GM18867 (cell line): ENCODE data around the gene MAPK8.

Experiments used
- ATAC-seq: cut with Tn5 transposase; IDR thresholded peaks from one replicate; pipeline ENCODE4 v1.9.1; 2021; ENCODE audit warnings: mild to moderate bottlenecking, moderate library complexity; ENCODE audit not compliant: unreplicated experiment

Gene MAPK8

GRCh38 chr10:48291190-48291589 is 15.3 kb upstream of the MAPK8 start:
- no peak for ATAC-seq

GRCh38 chr10:48292616-48293015 is 13.9 kb upstream of the MAPK8 start:
- no peak for ATAC-seq

GRCh38 chr10:48294431-48294830 is 12.0 kb upstream of the MAPK8 start:
- ATAC-seq = no peak

DNA sequence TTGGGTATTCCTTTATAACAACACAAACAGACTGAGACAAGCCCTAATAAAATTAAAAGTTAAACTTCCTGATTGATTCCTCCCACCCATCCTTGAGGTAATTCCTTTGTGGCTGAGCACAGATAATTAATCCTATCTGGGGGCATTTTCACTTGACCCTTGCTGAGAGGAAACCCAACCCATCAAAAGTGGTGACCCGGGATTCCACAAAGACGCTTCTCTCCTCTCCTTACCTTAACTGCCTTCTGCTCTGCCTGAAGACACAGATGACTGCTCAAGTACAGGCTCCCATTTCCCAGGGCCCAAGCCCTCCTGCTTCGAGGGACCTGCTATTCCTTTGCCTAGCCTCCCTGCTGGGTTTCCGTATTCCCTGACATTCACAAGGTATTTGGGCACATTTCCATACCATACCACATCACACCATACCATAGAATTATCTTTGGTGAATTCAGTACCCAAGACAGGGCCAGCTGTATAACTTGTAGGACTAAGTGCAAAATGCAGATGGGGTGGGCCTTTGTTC is 9.8 kb upstream of the MAPK8 start:
- no peak for ATAC-seq

- ATAC-seq = no peak
Measured at GRCh38 chr10:48299066-48299465, 7.4 kb upstream of the MAPK8 start.

DNA sequence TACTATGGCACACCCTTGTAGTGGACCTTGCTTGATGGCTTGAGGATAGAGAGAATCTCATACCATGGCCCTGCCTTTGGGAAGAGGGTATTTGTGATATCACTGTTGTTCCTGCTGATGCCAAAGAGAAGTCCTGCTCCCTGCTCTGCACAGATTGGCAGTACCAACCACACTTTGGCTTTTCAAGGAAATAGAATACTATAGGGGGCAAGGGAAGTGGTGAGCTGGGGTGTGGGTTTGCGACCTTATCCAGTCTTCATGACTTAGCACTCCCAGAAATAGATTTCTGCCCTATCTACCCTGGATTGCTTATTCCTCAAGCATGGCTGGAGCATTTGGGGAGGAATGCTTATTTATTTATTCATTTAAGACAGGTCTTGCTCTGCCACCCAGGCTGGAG is 6.8 kb upstream of the MAPK8 start:
- ATAC-seq = no peak

DNA sequence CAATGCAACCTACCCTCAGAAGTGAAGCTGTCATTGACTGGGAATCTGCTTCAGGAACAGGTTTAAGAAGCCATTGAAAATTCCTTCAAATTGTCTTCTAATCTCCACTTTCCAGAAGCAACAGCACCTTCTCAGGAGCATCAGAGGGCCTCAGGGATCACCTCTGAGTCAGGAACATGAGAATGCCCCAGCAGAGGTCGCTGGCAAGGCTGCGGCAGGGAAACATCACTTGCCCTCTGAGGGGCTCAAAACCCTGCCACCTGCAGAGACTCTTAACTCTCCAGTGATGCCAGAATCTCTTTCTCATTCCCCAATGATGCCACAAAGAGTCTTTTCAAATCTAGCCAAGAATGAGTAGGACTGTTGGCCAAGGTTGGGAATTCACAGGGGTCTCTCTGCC is 5.9 kb upstream of the MAPK8 start:
- no peak for ATAC-seq

GRCh38 chr10:48302515-48303476 is 3.7 kb upstream of the MAPK8 start:
- no peak for ATAC-seq

DNA sequence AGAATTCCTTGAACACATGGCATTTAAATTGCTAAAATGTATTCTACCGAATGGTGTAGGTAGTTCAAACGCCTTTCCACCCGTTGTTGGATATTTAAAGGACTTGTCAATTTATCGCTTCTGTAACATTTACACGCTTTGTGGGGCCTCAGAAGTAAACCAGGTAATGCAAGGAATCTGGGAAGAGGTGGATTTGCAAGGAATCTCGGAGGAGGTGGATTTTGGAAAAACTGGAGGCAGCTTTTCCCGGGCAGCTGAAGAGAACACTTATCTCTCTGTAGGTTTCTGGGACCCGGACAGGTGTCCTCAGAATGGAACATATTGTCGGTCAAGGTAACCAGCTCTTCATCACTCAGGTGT is 592 bp upstream of the MAPK8 start:
- ATAC-seq = no peak

GRCh38 chr10:48306870-48307710 is 613 bp downstream of the MAPK8 start:
- peak; percentile 32 for ATAC-seq

DNA sequence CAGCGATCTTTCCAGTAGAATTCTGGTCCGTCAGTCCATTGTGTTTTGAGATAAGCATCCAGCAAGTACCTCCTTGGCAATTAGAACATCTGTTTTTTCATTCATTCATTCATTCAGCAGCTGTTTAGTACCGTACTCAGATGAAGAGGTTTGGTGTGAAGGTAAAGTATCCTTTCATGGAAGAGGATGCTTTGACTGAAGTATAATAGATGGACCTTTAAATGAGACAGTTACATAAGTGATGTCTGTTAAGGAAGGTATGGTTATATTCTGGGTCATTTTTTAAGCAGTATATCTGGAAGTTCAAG is 1.2 kb downstream of the MAPK8 start:
- ATAC-seq = no peak

- ATAC-seq = no peak
Measured at GRCh38 chr10:48309711-48310226, 3.3 kb downstream of the MAPK8 start.

DNA sequence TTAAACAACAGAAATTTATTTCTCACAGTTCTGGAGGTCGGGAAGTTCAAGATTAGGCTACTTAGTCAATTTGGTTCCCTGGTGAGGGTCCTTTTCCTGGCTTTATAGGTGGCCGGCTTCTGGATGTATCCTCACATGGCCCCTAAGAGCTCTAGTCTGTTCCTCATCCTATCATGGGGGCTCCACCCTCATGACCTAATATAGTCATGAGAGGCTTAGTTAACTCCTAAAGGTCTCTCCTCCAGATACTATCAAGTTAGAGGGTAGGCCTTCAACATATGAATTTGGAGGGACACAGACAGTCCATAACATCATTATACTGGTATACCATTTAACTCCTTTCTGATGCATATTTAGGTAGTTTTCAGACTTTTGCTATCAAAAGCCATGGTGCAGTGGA is 7.6 kb downstream of the MAPK8 start:
- no peak for ATAC-seq

- ATAC-seq = no peak
Measured at GRCh38 chr10:48316236-48316635, 9.8 kb downstream of the MAPK8 start.

GRCh38 chr10:48317321-48317990 is 11.0 kb downstream of the MAPK8 start:
- ATAC-seq = no peak

DNA sequence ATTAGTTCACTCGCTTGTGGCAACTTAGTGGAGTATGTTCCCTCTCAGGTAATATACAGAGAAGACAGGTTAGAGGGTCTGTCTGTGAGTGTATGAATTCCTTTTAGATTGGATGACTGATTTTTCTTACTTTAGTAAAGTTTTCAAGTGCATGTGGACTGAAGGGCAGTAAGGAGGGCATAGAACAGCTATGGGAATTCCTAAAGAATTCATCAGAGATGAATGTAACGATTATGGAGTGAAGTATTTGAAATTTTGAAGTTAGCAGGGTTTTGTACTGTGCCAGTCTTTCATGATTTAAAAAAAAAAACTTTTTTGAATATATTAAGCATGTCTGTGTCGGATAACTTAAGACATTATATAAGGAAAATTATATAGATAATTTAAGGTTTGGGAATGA is 15.5 kb downstream of the MAPK8 start:
- ATAC-seq = no peak

DNA sequence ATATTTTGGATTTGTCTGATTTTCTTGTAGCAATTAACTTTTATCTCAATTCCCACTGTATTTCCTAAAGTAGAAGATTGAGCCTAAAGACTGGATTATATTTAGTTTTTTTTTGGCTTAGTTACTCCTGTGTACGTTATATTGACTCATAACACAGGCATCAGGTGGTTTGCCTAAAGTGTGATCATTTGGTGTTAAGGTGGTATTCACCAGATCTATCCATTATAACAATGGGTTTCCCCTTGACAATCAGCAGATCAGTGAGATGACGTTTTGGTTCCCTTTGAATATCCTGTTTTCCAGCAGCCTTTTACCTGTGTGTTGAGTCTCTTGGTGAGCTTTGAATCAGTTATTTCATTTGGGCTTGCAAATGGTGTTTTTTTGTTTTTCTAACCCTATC is 18.1 kb downstream of the MAPK8 start:
- ATAC-seq = no peak

DNA sequence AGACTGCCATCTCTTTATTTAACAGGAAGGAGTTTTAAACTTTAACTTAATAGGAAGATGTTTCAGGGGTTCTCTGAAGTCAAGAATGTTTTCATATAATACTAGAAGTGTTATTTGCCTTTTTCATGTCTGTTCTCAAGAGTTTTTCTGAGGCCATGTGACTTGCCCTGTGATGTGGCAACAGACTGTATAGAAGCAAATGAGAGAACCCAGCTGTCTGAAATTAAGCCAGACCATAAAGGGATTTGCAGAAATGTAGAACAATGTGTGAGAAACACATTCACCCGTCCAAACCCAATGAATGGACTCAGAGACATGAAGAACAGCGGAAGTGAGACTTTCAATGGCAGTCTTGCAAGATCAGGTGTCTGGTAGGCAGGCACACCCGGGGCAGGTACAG is 23.8 kb downstream of the MAPK8 start:
- ATAC-seq = no peak

GRCh38 chr10:48331436-48331835 is 25.0 kb downstream of the MAPK8 start:
- ATAC-seq = no peak

- ATAC-seq = no peak
Measured at GRCh38 chr10:48332166-48332870, 25.8 kb downstream of the MAPK8 start.

DNA sequence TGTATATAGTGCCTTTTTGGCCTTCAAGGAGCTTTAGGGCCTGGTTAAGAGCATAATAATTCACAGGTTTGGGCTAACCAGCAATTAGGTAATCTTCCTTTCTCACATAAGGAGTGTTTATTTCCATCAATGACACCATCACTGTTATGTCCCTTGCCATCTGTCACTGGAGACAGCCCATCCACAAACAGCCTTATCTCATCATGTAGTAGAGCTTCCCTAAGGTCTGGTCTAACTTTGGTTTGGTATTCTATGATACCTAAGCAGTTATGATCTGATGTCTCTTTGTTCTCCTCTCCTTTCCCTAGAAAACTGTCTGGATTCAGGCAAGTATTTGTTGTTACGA is 26.4 kb downstream of the MAPK8 start:
- ATAC-seq = no peak
